HCT116 (cell line): ENCODE results near the gene CLIC6. TPM values are rescaled to one million over a fixed set of nuclear protein-coding genes. Genes with fewer than 3 reads are reported as not detected.

Experiments
- ATAC-seq: fragments of 200-7000 bp; cut with Tn5 transposase; 2 replicates; pipeline ENCODE4 v1.9.1; 2020; ENCODE audit warnings: mild to moderate bottlenecking, moderate library complexity
- BruUV-seq: library from RNA; stranded (reverse); fragments of 400-500 nt; replicated peaks from 2 replicates; lab custom pipeline; 2021; lab: Mats Ljungman, UMichigan
- CTCF ChIA-PET: fragments of 300-600 bp; sonication (Branson Sonifier 250); formaldehyde crosslinking; loops from one replicate; lab custom pipeline; 2021; ENCODE audit warnings: antibody characterized with exemption; lab: Charles Lee
- POLR2A ChIA-PET: fragments of 300-600, 350-600 bp; sonication (Branson Sonifier 250); formaldehyde crosslinking; loops from one replicate; lab custom pipeline; 2021; ENCODE audit warnings: antibody characterized with exemption; lab: Charles Lee
- RAD21 ChIA-PET, 2 experiments: fragments of 300-600 bp; sonication (Branson Sonifier 250); formaldehyde crosslinking; loops; one replicate each; lab custom pipeline; 2023; ENCODE audit warnings: low total read pairs in 2 of 2; ENCODE audit not compliant: uncharacterized antibody in 2 of 2, unreplicated experiment in 2 of 2, low non-redundant PET in 1 of 2; lab: Charles Lee
- DNase-seq: peaks from one replicate; pipeline ENCODE4 v3.0.0-alpha.2; 2010; ENCODE audit warnings: low read depth, low spot score
- H2AFZ ChIP-seq: fragments of 200-600 bp; shearing (Covaris generic), sonication (generic); 2 replicates; pipeline ENCODE4 v1.6.1; 2017; ENCODE audit warnings: low read depth, mixed run types, mixed read lengths, antibody characterized with exemption, low read length; ENCODE audit not compliant: poor library complexity, severe bottlenecking
- H3K27ac ChIP-seq: 2 replicates; pipeline ENCODE4 v1.5.1; 2012; ENCODE audit warnings: low read depth, low read length
- H3K27me3 ChIP-seq: fragments of 200-600 bp; sonication (generic); 2 replicates; pipeline ENCODE4 v1.6.1; 2016; ENCODE audit warnings: mixed run types, low read length, mixed read lengths; ENCODE audit not compliant: insufficient read depth
- H3K36me3 ChIP-seq, 2 experiments: fragments of 200-500 bp in 1 of 2; fragments of 200-600 bp in 1 of 2; sonication (Bioruptor generic) in 1 of 2; sonication (generic) in 1 of 2; 2 replicates each; pipeline versions ENCODE4 v1.5.1 to v1.6.1; 2014 to 2016; ENCODE audit warnings: low read length in 2 of 2, inconsistent platforms in 1 of 2, mixed read lengths in 1 of 2, mixed run types in 1 of 2; ENCODE audit not compliant: insufficient read depth in 2 of 2, control insufficient read depth in 1 of 2
- H3K4me1 ChIP-seq, 2 experiments: fragments of 200-600 bp in 1 of 2; sonication (generic) in 1 of 2; 2 replicates each; pipeline versions ENCODE4 v1.5.1 to v1.6.1; 2012 to 2017; ENCODE audit warnings: low read length in 2 of 2, inconsistent platforms in 1 of 2, mild to moderate bottlenecking in 1 of 2, mixed read lengths in 1 of 2, mixed run types in 1 of 2, moderate library complexity in 1 of 2; ENCODE audit not compliant: insufficient read depth in 2 of 2, control insufficient read depth in 1 of 2
- H3K4me2 ChIP-seq: fragments of 200-600 bp; sonication (generic); 2 replicates; pipeline ENCODE4 v1.6.1; 2017; ENCODE audit warnings: mixed run types, low read length, mixed read lengths
- H3K4me3 ChIP-seq, 2 experiments: fragments of 200-600 bp in 1 of 2; sonication (generic) in 1 of 2; replicated peaks in 1 of 2; 2 replicates each; pipeline ENCODE4 v1.5.1; 2011 to 2016; ENCODE audit warnings: low read length in 2 of 2, control low read depth in 1 of 2, low read depth in 1 of 2, mild to moderate bottlenecking in 1 of 2, mixed read lengths in 1 of 2, mixed run types in 1 of 2
- H3K79me2 ChIP-seq: fragments of 200-600 bp; sonication (generic); 2 replicates; pipeline ENCODE4 v1.6.1; 2017; ENCODE audit warnings: mild to moderate bottlenecking, mixed run types, low read length, moderate library complexity, mixed read lengths; ENCODE audit not compliant: insufficient read depth
- H3K9ac ChIP-seq: fragments of 200-600 bp; sonication (generic); 2 replicates; pipeline ENCODE4 v1.6.1; 2016; ENCODE audit warnings: low read length, mixed read lengths
- H3K9me2 ChIP-seq: fragments of 200-600 bp; sonication (generic), shearing (Covaris generic); 2 replicates; pipeline ENCODE4 v1.6.1; 2017; ENCODE audit warnings: mixed run types, mild to moderate bottlenecking, moderate library complexity; ENCODE audit not compliant: insufficient read depth
- H3K9me3 ChIP-seq, 2 experiments: fragments of 200-500 bp in 1 of 2; fragments of 200-600 bp in 1 of 2; sonication (Bioruptor generic) in 1 of 2; sonication (generic) in 1 of 2; 2 replicates each; pipeline ENCODE4 v1.6.1; 2014 to 2017; ENCODE audit warnings: low read length in 2 of 2, mixed read lengths in 2 of 2, inconsistent platforms in 1 of 2, low read depth in 1 of 2, mild to moderate bottlenecking in 1 of 2, mixed run types in 1 of 2, moderate library complexity in 1 of 2; ENCODE audit not compliant: control insufficient read depth in 1 of 2, insufficient read depth in 1 of 2
- H4K20me1 ChIP-seq: fragments of 200-600 bp; sonication (generic), shearing (Covaris generic); 2 replicates; pipeline ENCODE4 v1.6.1; 2017; ENCODE audit warnings: mixed run types, mild to moderate bottlenecking, moderate library complexity; ENCODE audit not compliant: insufficient read depth
- ELF1 ChIP-seq: IDR thresholded peaks from 2 replicates; pipeline ENCODE4 v1.6.1; 2012; ENCODE audit warnings: low read depth, borderline replicate concordance
- JUND ChIP-seq: IDR thresholded peaks from 2 replicates; pipeline ENCODE4 v1.6.1; 2012
- SP1 ChIP-seq: IDR thresholded peaks from 2 replicates; pipeline ENCODE4 v1.6.1; 2012; ENCODE audit warnings: low read depth
- YY1 ChIP-seq: IDR thresholded peaks from 2 replicates; pipeline ENCODE4 v1.6.1; 2011; ENCODE audit warnings: low read length, low read depth, moderate library complexity, mild to moderate bottlenecking; ENCODE audit not compliant: insufficient replicate concordance; ENCODE audit errors: extremely low read depth
- intact Hi-C: fragments of 100-400 bp; cut with micrococcal nuclease; formaldehyde crosslinking; loops from 2 replicates; pipeline ENCODE4 v1.10.0; 2022
- total RNA-seq: library from RNA; stranded (reverse); gene quantifications from one replicate; pipeline ENCODE4 v1.2.1, GENCODE V29; 2021; ENCODE audit not compliant: unreplicated experiment

Gene CLIC6
- total RNA-seq, 1 experiment from 2014 or later = 0.05 TPM

DNA sequence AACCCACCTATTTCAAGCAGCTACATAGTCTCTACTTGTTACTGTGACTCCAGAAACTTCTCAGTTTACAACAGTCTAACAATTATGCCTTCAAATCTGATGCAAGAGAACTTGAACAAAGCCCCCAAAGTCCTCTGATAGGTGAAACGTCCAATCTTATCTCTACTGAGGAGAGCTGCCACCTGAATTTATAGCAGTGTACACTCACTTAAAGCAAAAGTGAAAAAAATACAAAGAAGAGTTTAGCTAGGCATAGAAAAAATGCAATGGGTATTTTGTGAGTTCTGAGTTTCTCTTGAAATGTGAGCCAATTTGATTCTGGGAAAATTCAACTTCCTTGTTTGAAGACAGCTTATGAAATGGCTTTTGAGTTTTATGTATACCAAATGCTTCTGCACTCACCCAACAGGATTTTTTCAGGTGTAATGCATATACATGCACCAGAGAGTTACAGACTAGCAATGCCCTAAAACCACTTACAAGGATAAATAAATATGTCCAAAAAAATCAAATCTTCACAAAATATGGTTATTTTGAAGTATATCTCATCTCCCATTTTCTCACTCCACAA lies 17.8 kb upstream of the CLIC6 start:
- no peak overlapping the region for H3K4me2 ChIP-seq
- intact Hi-C loops = no loop called here
- H3K36me3 ChIP-seq = no peaks in the 10 kb centered on the region
- DNase-seq (no peak), ATAC-seq (no peak)
- no peaks in the 10 kb centered on the region for H3K9me2 ChIP-seq
- H3K27ac ChIP-seq = no peak overlapping the region
- peaks cover 6% of the 10 kb centered on the region for H3K27me3 ChIP-seq
- no TSS peak for BruUV-seq
- RAD21 ChIA-PET = no interaction called here
- H3K9me3 ChIP-seq = no peaks in the 10 kb centered on the region
- POLR2A ChIA-PET = no interaction called here
- H4K20me1 ChIP-seq = no peaks in the 10 kb centered on the region
- H3K79me2 ChIP-seq = no peaks in the 10 kb centered on the region
- no peak overlapping the region for H3K4me3 ChIP-seq
- H2AFZ ChIP-seq = no peak overlapping the region
- no peaks in the 10 kb centered on the region for H3K4me1 ChIP-seq
- CTCF ChIA-PET = interaction anchor here (1.3 kb wide), 1 partner anchor 20 kb away, joined by 3 read pairs; no protein-coding TSS in a partner anchor
- H3K9ac ChIP-seq = no peak overlapping the region
- TF ChIP-seq JUND (no peak), SP1 (no peak), ELF1 (no peak)
- TF ChIP-seq, all 23 proteins: peak for 0

DNA sequence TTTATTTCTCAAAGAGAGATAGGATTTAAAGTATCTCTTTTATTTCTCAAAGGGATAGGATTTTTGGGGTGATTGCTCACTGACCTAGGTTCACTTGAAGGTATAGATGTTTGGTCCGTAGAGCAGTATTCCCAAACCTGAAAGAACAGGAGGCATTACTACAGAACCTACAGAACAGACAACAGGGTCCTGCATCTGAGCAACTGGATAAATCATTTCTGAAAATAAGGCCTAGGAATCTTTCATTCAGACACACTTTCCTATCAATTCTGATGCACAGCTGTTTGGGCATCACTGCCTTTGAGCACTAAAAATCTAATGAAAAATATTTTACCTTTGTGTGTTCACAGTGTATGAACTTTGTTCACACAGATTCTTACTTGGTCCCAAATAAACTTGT lies 17.2 kb upstream of the CLIC6 start:
- Histone ChIP-seq H3K4me3 (no peak overlapping the region), H4K20me1 (no peaks in the 10 kb centered on the region), H3K79me2 (no peaks in the 10 kb centered on the region), H3K27ac (no peak overlapping the region), H3K36me3 (no peaks in the 10 kb centered on the region), H3K9ac (no peak overlapping the region), H3K9me2 (no peaks in the 10 kb centered on the region), H3K9me3 (no peaks in the 10 kb centered on the region), H2AFZ (no peak overlapping the region), H3K4me1 (no peaks in the 10 kb centered on the region), H3K27me3 (peaks cover 6% of the 10 kb centered on the region), H3K4me2 (no peak overlapping the region)
- no TSS peak for BruUV-seq
- RAD21 ChIA-PET = no interaction called here
- CTCF ChIA-PET = interaction anchor here (1.3 kb wide), 1 partner anchor 20 kb away, joined by 3 read pairs; no protein-coding TSS in a partner anchor
- no peak for ATAC-seq
- no peak for TF ChIP-seq YY1
- intact Hi-C loops = no loop called here
- POLR2A ChIA-PET = no interaction called here
- no peak for DNase-seq
